NCI-H1417 (cell line): ENCODE results near the gene BLCAP.
"Not testable (repeated sequence)": the region's sequence is repeated elsewhere in the genome, so short reads cannot be mapped to it uniquely, and the experiment has no call there.

Source experiments
- DNase-seq, 3 experiments: peaks; one replicate each; lab custom pipeline; 2025; lab: John Stamatoyannopoulos, UW

Gene BLCAP, protein sequence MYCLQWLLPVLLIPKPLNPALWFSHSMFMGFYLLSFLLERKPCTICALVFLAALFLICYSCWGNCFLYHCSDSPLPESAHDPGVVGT

DNA sequence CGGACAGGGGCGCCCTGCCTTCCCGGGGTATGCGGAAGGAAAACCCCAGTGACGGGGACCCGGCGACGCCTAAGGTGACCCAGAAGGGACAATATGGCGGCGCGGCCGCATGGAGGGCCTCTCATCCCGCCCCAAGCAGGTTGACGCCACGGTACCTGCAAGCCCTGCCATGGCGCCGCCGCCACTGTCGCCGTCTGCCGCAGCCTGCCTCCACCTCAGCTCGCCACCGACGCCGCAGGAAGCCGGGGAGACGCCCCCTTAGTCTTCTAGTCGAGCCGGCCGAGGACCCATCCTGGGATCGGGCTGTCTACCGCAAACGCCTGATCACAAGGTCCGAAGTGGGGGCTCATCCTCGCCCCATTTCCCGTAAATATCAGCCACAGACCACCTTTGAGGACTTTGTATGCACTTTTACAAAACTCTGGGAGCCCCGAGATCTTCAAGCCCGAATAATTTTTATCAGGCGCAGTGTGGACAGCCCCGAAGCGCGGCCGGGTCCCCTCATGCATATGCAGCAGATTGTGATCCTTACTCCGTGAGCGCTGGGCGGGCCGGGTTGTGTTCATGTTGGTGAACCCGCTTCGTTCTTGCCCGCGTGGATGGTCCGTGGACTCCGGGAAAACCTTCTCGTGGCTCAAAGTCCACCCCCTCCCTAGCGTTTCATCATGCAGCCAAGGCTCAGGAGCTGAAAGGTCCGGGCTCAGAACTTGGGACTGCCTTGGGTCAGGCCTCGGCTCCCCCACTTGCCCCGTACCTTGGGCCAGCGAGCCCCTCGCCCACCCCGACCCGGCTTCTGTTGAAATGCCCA lies at the start of gene BLCAP:
Gene BLCAP, minus strand, starts transcription at position 239 of the 808 bp plus-strand sequence. CDS start 8,702 bp downstream, outside the sequence.
- DNase-seq: peak; percentile 96 to 100 (median 99)

DNA sequence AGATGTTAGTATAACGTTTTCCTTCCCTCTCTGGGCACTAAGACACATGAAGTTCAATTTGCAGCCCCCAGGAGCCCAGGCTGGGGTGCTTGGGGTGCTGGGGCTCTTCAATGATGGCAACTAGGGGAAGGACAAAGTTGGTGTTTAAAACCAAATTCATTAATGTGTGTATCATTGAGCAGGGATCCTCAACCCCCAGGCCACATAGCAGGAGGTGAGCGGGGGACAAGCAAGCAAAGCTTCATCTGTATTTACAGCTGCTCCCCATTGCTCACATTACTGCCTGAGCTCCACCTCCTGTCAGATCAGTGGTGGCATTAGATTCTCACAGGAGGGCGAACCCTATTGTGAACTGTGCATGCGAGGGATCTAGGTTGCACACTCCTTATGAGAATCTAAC lies 49.8 kb upstream of the BLCAP start:
- DNase-seq: not testable (repeated sequence)

DNA sequence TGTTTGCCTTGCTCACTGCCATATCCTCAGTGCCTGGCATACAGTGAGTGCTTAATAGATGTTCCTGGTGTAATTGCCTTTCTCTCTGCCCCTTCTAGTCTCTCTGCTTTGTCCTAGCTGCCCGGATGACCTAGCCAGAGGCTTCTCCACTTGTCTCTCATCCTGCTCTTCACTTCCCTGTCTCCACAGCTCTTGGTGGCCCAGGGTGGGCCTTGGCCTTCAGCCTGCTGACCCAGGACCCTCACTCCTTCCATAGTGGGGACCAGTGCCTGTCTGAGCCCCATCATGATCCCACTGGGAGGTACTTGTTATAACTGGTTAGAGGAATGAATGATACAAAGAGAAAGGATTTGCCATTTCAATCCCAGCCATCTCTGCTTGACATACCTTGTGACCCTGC lies 49.2 kb upstream of the BLCAP start:
- no peak for DNase-seq

DNA sequence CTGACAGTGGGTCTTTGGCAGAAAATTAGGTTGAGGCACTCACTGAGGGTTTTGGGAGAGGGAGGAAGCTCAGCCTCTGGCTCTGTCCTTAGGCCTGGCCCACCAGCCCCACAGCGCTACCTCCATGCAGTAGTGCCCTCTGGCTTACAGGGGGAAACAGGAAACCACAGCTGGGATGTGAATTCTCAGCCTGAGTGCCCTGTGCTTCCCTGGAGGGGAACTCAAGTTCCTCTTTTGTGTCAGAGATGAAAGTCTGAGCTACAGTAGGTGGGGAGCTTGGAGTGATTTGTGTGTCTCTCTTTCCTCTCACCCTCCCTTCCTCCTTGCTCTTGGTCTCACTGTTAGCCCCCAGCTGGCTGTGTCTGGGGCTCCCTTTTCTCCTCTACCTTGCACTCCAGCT lies 48.2 kb upstream of the BLCAP start:
- DNase-seq: no peak

DNA sequence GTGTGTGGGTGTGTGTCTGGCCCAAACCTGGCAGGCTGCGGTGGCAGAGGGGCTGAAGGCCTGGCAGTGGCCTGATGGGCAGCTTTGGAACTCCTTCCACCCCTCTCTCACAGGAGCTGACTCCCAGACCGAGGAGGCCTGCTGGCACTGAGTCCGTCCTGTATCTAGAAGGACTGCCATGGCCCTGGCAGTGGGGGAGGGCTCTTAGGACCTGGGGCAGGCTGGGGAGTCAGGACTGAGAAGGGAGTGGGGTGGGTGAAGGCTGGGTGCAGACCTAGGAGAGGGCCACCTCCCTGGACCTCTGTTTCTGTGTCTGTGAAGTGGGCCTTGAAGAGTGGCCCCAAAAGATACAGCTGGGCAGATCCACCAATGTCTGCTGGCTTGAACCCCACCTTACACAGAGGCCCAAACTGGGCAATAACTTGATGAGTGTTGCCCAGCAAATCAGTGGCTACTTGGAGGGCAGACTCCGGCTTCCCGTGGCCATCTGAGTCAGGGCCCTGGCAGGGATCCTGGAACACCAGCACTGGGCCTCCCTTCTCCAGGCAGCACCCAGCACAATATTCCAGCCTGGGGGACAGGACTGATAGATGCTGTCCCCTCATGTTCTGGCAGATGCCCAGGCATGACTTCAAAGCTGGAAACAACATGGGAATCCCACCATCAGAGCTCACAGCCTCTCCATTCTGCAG lies 46.7 kb upstream of the BLCAP start:
- DNase-seq: no peak

DNA sequence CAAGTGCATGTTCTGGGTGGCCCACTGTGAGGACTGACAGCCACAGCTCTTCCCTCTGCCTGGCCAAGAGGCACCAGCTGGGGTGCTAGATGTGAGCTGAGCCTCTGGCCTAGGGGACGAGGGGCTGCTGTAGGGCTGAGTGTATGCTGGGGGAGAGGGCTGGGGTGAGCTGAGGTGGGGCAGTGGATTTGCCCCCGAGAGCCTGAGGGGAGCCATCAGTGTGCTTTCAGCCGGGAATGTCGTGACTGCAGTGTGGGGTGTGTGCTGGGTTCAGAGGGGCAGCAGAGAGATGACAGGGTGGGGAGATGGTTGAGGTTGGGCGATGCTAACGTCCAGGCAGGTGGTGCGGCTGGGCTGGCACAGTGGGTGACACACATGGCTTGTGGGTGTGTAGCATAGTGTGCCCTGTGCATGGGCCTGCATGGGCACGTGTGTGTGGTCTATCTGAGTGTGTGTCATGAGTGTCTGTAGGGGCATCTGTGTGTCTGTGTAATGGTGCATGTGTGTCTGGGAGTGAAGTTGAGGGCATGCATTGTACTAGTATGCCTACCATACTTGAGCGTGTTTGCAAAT lies 46.0 kb upstream of the BLCAP start:
- DNase-seq: no peak

DNA sequence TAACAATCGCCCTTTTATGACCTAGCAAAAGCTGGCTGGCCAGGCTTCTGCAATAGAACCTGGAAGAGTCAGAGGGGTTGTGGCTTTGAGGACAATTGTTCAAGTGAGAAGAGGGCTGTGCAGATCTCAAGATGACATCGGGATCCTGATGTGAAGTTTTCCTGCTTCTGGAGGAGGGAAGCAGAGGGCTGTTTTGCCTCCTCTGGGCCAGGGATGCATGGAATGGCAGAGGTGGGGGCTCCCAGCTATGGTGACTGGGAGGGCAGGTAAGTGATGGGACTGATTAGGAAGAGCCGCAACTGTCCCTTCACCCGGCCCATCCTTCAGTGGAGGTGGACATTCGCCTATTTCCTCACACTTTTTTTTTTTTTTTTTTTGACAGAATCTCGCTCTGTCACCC lies 43.4 kb upstream of the BLCAP start:
- no peak for DNase-seq

DNA sequence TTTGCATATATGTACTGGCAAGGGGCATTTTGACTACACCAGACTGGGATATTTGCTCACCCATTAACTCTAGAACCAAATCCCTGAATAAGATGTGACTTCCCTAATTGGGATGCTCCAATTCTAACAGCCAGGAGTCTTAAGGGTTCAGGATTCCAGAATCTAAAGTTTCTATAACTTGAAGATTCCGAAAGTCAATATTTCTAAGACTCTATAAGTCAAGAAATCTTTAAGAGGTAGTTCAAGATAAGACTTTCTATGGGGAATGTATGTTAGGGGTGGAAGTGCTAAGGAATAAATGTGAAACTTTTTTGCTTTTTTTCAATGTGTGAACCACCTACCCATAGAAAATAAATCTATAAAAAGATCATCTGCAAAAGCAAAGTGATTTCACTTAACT lies 42.7 kb upstream of the BLCAP start:
- DNase-seq: no peak

DNA sequence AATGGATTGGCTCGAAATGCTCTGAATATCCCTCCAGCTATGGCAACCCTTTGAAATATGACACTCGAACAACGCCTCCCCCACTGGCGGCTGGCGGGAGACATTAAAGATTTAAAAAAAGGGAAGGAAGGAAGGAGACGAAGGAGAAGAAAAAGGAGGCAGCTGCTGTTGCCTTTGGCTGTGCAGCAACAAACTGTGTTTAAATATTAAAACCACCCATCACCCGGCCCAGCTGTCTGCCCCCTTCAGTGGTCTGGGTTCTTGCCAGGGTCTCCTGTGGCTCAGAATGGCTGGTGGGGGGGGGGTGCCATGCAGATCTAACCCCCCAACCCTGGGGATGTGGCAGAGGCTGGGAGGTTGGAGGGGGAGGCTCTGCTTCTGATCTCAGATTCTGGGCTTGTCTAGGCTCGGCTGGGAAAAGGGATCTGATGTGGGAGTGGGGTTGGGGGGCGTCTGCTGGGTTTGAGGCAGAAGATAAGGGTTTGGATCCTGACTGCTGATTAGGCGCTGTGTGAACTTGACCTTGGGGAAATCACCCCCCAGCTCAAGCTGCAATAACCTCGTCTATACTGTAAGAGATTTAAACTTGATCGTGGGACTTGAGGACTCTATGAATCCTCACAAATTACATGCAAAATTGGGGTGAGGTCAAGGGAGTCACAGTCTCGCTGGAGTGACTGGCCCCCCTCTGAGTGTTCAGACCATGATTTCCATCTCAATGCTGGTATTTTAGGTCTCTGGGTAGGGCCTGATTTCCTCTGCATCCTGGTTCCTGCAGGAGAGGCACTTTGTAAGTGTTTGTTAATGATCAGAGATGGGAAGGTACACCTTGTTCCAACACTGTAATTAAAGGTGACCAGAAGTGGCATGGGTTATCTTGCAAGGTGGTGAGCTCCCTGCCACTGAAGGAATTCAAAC lies 40.3 kb upstream of the BLCAP start:
- DNase-seq: peak; percentile 66 to 78 (median 72)

DNA sequence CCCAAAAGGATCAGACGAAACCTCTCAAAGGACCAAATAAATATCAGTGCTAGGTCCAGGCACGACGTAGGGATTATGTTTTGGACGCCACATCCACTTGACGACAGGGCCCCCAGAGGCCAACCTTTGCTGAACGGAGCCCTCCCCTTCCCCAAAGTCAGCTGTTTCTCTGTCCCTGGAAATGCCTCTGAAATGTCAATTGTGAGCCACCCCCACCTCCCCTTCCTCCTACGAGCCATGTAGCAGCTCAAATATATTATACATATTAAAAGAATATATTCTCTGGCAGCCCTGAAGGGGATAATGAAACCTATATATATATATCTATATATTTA lies 39.6 kb upstream of the BLCAP start:
- peak in 2 of 3 experiments; percentile 72 to 78 for DNase-seq

DNA sequence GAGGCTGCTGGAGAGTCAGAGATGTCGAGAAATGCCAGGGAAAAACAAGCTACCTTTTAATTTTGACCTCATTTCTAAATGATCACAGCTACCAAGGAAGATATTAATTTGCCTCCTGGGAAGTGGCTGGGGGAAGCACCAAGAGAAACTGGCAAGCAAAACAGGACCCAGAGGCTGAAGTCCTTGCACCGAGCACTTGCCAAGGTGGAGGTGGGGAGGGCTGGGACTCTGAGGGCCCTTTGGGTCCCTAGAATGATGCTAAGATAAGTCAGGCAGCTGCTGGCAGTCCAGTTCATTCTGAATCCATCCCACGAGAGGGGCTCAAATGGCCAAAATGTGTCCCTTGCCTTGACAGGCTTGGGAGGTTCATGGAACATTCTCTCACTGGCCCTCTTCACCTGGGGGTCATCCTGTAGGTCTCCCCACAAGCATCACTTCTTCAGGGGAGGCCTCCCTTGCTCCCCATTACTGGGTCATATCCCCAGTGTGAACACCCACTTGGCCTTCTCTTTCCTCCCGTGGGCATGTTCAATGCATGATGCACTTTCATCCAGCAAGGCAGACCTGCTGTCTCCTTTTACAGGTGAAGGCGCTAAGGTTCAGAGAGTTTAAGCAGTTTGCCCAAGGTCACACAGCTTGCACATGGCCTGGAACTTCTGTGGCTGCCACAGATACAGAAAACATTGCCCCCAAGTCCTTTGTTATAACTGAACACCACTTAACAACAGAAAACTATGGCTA lies 39.1 kb upstream of the BLCAP start:
- DNase-seq: no peak

DNA sequence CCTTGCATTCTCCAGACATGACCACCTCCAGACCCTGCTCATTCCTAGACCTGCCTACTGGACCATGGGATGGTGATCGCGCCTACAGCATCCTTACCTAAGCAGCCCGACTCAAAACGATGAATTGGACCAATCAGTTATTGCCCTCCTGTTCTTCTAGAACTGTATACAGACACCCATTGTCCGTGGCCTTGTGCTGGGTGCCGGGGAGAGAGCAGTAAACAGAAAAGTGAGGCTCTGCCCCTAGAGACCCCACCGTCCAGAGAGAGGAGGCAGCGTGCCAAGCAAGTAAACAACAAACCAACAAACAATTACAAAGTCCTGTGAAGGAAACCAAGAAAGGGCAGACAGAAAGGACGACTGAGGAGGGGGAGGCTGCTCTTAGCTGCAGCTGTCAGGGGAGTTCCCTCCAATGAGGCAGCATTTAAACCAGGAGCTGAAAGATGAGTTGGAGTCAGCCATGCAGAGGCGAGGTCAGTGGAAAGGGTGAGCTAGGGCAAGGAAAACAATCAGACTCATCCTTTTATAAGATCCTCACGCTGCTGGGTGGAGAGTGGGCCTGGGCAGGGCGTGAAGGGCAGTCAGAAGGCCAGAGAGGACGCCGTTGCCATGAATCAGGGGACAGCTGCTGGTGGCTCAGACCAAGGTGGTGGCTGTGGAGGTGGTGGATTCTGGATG lies 37.6 kb upstream of the BLCAP start:
- DNase-seq: peak; percentile 24 to 69 (median 26)

DNA sequence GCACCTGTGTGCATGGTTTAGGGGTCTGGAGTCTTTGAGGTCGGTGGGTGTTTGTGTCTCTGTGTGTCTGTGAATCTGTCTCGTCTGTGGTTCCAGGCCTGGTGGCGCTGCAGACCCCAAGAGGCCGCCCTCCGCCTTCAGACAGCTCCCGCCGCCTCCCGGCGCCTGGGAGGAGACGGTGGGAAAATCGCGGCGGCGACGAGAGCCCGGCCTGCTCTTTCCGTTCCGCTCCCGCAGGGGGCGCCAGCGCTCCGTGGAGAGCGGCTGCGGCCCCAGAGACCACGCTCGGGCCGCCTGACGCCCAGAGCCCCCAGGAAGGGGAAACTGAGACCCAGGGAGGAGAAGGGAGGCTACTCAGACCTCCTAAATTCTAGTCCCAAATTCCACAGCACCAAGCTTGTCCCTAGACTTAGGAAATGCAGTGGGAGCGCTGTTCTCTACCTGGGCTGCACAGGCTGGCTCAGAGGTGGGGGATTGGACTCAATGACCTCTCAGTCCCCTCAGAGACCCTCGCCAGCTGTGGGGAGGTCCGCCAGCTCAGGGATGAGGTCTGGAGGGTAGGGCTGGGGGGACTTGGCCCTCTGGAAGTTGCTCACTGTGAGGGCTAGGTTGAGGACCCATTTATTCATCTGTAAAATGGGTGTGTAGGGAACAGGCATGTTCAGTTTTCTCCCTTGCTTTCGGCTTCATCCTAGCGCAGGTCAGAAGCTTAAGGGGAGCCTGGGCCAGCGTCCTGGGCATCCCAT lies 36.9 kb upstream of the BLCAP start:
- peak; percentile 66 to 83 (median 76) for DNase-seq

DNA sequence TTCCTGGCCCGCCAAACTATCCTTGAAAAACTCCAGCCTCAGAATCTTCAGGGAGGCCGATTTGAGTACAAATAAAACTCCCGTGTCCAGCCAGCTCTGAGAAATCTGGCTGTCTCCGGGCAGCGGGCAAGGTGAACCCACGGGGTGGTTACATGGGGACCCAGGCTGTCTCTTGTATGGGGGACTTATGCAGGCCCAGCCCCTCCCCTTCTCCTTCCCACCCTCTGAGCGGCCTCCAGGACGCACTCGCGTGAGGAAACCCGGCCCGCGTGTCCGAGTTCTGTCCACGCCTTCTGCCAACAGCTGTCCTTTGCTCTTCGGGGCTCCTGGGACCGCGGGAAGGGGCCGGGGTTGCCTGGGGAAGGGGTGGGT lies 36.3 kb upstream of the BLCAP start:
- DNase-seq: no peak

DNA sequence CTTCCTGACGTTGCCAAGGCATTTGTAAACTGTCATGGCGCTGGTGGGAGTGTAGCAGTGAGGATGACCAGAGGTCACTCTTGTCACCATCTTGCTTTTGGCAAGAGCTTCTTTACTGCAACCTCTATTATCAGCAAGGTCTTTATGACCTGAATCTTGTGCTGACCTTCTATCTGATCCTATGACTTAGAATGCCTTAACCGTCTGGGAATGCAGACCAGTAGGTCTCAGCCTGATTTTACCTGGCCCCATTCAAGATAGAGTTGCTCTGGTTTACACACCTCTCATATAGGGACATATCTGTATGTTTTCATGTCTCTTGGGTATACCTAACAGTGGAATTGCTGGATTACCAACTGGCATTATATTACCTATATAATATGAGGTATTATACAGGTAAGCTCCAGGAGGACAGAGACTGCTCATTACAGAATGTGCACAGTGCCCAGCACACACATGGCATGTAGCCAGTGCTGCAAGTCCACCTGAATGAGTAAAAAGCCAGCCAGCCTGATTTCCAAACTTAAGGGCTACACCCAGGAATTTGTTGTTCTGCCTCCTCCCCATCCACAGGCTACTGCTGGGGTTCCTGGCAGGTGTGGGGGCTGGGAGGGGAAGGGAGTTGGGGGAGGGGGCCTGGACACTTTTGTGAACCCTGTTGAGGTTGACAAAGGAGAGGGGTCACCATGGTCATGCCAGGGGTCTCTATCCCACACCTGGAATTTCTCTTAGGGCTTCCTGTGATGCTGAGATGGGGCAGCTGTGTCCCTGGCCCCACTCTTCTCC lies 35.2 kb upstream of the BLCAP start:
- no peak for DNase-seq

DNA sequence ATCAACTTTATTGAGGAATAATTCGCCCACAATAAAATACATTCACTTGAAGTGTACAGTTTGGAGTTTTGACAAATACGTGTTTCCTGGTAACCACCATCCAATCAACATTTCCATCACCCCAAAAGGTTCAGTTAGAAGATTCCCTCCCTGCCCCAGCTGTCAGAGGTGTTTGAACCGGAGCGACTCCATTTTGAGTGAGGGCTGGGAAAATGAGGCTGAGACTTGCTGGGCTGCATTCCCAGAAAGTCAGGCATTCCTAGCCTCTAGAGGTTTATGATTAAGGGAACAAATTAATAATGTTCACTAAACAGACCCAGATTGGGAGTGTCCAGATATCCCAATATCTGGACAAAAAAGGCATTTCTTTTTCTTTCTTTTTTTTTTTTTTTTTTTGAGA lies 33.0 kb upstream of the BLCAP start:
- no peak for DNase-seq

DNA sequence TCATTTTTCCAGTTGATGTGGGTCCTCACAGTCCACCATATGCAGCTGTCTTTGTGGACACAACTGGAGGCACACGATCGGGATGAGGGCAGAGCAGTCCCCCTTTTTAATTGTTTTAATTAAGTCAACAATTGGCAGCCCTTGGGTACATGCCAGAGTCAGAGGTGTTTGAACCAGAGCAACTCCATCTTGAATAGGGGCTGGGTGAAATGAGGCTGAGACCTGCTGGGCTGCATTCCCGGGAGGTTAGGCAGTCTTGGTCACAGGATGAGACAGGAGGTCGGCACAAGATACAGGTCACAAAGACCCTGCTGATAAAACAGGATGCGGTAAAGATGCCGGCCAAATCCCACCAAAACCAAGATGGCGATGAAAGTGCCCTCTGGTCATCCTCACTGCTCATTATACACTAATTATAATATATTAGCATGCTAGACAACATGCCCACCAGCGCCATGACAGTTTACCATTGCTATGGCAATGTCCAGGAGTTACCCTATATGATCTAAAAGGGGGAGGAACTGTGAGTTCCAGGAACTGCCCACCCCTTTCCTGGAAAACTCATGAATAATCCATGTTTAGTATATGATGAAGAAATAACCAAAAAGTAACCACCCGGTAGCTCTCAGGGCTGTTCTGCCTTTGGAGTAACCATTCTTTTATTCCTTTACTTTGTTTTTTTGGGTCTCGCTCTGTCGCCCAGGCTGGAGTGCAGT lies 31.8 kb upstream of the BLCAP start:
- DNase-seq: no peak

DNA sequence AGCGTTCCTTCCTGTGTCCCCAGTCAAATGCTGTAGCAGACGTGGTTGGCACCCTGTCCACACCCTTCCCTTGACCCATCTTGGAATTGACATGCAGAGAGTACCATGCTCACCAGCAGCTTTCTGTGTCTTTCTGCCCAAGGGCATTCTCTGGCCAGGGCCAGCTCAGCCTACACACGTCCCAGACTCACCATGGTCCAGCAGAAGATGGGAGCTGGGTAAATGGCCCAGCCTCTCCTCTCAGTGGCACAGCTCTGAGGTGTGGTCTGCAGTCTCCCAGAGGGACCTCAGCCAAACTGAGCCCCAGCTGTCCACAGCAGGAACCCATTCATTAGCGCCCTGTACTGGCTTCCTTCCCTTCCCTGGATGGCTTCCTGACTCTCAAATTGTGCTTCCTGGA lies 31.1 kb upstream of the BLCAP start:
- no peak for DNase-seq

DNA sequence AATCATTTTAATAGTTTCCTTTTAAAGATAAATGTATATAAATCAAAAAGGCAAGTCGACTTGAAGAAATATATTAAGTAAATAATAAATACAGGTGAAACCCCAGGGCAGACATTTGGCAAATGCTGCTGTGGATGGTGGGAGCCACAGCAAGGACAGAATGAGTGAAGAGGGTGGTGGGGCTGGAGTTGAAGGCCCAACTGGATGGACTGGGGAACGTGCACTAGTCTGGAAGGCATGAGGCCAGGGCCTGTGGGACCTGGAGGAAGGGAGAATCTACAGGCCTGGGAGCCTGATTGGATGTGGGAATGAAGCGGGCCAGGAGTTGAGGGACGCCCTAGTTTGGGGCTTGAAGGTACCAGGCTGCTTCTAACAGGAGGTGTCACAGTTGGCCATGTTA lies 30.6 kb upstream of the BLCAP start:
- no peak for DNase-seq
